AG04449 (cell line): Measurements from ENCODE around the gene SH3GL2.

Source experiments
- CTCF ChIA-PET: fragments of 350-600 bp; formaldehyde crosslinking; extraction: SDS; loops from one replicate; lab custom pipeline; 2021; ENCODE audit warnings: antibody characterized with exemption; lab: Yijun Ruan, JAX
- POLR2A ChIA-PET: fragments of 400-600, 350-600 bp; formaldehyde crosslinking; extraction: SDS; loops from one replicate; lab custom pipeline; 2020; ENCODE audit warnings: antibody characterized with exemption, inconsistent platforms; lab: Yijun Ruan, JAX
- DNase-seq: peaks from one replicate; pipeline ENCODE4 v3.0.0-alpha.2; 2010; ENCODE audit warnings: low read depth, low spot score
- H3K4me3 ChIP-seq: 2 replicates; pipeline ENCODE4 v1.5.1; 2011; ENCODE audit warnings: low read depth, mild to moderate bottlenecking, control low read depth, low read length
- TF ChIP-seq, protein P1 (sequence below): IDR thresholded peaks from one replicate; pipeline ENCODE4 v1.5.1; 2011; ENCODE audit warnings: mild to moderate bottlenecking, moderate library complexity, low read length, control low read depth, inconsistent platforms; ENCODE audit not compliant: insufficient read depth; ENCODE audit errors: missing control alignments

SH3GL2 gene

DNA sequence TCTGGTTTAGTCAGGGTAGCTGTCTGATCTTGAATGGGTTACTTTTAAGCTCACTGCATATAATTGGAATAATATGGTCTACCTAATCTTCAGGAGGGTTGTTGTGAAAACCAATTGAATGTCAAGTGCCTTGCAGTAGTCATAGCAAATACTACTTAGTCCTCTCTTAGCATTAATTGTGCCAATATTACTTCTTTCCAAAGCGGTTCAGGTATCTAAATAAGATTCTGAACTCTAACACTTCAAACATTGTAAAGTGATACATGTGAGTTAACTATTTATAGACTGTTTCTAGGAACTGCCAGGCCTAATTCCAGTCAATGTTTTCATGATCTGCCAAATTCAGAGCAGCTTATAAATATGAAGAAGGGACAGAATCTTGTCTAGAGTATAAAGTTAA is 140.2 kb downstream of the SH3GL2 start:
- TF ChIP-seq, protein P1, sequence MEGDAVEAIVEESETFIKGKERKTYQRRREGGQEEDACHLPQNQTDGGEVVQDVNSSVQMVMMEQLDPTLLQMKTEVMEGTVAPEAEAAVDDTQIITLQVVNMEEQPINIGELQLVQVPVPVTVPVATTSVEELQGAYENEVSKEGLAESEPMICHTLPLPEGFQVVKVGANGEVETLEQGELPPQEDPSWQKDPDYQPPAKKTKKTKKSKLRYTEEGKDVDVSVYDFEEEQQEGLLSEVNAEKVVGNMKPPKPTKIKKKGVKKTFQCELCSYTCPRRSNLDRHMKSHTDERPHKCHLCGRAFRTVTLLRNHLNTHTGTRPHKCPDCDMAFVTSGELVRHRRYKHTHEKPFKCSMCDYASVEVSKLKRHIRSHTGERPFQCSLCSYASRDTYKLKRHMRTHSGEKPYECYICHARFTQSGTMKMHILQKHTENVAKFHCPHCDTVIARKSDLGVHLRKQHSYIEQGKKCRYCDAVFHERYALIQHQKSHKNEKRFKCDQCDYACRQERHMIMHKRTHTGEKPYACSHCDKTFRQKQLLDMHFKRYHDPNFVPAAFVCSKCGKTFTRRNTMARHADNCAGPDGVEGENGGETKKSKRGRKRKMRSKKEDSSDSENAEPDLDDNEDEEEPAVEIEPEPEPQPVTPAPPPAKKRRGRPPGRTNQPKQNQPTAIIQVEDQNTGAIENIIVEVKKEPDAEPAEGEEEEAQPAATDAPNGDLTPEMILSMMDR, result no peak
- no peak for DNase-seq
- ChIA-PET CTCF (no interaction called here), POLR2A (no interaction called here)
- no peak overlapping the region for H3K4me3 ChIP-seq

DNA sequence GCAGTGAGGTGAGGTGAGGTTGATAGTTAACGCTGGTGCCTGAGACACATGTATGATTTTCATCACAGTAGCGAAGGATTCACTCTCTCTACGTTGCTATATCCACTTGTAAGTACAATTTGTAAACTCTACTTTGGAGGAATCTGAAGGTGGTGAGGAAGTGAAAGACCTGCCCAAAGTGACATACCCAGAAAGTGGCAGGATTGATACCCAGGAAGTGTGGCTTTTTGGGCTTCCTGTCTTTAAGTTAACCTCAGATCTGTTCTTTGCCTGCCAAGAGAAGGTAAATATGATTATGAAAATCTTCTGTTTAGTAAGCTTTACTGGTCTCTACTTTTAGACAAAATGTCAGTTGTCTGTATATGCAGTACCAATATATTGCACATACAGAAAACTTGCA is 143.1 kb downstream of the SH3GL2 start:
- DNase-seq, result no peak
- POLR2A ChIA-PET, result no interaction called here
- CTCF ChIA-PET, result no interaction called here
- no peak overlapping the region for H3K4me3 ChIP-seq
- TF ChIP-seq, protein P1, result no peak

DNA sequence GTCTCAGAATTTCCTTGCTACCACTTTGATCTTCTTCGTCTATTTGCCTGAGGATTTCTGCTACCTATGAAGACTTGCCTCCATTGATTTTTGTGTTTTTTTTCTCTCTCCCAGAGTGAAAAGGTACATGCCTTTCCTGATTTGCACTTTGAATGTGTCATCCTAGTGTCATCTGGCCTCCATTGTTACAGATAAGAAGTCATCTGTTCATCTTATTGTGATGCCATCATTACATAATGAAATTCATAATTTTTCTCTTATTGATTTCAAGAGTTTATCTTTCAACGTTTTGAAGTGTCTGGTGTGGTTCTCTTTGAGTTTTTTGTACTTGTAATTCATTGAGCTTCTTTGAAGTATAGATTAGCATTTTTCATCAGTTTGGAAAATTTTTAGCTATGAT is 144.8 kb downstream of the SH3GL2 start:
- ChIA-PET POLR2A (no interaction called here), CTCF (no interaction called here)
- TF ChIP-seq, protein P1, result no peak
- no peak overlapping the region for H3K4me3 ChIP-seq
- DNase-seq, result no peak

DNA sequence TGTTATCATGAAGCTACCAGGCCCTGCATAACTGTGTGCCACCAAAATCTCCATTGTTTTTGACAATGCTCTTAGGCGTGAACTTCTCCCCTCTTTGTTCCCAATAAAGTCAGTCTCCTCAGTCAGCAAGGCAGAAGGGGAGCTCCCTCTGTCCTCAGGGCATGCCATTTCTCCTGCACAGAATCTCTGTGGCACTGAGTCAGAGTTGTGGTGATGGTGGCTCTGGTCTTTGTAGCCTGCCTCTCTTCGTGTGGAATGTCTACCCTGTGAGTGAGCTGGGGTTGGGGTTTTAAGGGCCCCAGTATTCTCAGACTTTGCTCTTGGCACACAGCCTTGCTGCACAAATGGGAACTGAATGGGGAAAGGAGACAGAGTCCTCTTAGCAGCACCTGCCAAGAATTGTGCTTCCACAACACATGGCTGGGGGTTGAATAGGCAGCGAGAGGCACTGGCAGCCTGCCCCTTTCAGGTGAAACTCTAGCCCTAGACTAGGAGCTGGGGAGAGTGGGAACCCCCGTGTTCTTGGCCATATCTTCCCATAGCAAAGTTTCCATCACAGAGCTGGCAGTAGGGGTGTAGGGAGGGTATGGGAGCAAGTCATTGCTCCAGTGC is 146.6 kb downstream of the SH3GL2 start:
- ChIA-PET POLR2A (no interaction called here), CTCF (no interaction called here)
- TF ChIP-seq, protein P1, result no peak
- DNase-seq, result no peak
- no peak overlapping the region for H3K4me3 ChIP-seq

DNA sequence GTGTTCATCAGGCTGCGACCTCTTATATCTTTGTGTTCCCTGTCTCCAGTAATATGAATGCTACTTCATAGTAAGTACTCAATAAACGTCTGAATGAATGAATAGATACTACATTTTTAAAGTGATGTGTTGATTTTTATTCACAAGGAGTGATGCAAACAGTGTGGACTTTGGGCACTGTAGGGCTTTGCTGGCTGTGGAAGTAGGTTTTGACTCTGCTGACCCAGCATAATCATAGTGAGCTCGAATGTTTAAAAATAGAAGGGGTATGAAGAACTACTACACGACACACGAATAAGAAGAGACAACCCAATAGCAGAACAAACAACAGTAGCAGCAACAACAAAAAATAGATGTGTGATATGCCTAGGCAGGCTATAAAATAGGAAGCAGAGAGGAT is 147.4 kb downstream of the SH3GL2 start:
- POLR2A ChIA-PET, result no interaction called here
- CTCF ChIA-PET, result no interaction called here
- no peak for DNase-seq

DNA sequence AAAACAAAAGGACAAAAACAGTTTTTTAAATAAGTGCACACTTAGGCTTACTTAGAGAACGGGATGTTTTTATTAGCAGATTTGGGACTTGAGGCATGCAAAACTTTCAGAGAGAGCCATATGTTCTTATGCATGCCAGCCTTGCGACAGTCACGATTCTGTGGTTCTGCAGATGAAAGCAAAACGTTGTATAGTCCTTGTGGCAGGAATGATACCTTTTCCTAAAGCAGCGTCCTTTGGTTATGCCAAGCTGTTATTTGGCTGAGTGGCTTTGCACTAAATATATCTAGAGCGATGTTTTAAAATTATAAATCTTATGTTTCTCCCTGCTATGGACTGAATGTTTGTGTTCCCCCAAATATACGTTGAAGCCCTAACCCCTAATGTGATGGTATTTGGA is 152.0 kb downstream of the SH3GL2 start:
- ChIA-PET CTCF (no interaction called here), POLR2A (no interaction called here)
- no peak overlapping the region for H3K4me3 ChIP-seq
- TF ChIP-seq, protein P1, result no peak
- no peak for DNase-seq

More for the DNA sequence above, 147.4 kb downstream of the SH3GL2 start:
- H3K4me3 ChIP-seq, result no peak overlapping the region
- TF ChIP-seq, protein P1, result no peak
